Stomach (tissue), 4 donors: ENCODE results near the gene UBE2O.

Experiments used
- POLR2A ChIP-seq, 4 donors: fragments of 450-650 bp; IDR thresholded peaks; one replicate each; pipeline ENCODE4 v1.6.1; 2016; ENCODE audit warnings: antibody characterized with exemption in 4 of 4, control low read depth in 2 of 4, mild to moderate bottlenecking in 1 of 4, moderate library complexity in 1 of 4
- POLR2AphosphoS5 ChIP-seq, 3 donors: sonication (generic); formaldehyde crosslinking; IDR thresholded peaks; one replicate each; pipeline ENCODE4 v1.6.1; 2016; ENCODE audit warnings: antibody characterized with exemption in 3 of 3
- TF ChIP-seq, protein P1 (sequence below), 7 experiments: fragments of 450-650 bp in 4 of 7; fragments of 200-600 bp in 3 of 7; sonication (generic) in 3 of 7; IDR thresholded peaks; one replicate each; pipeline ENCODE4 v1.5.1; 2016 to 2019; ENCODE audit warnings: antibody characterized with exemption in 7 of 7, control low read depth in 2 of 7, mild to moderate bottlenecking in 1 of 7

GRCh38 chr17:76353004-76353598 lies 99.9 kb downstream of the UBE2O start:
- TF ChIP-seq, protein P1, sequence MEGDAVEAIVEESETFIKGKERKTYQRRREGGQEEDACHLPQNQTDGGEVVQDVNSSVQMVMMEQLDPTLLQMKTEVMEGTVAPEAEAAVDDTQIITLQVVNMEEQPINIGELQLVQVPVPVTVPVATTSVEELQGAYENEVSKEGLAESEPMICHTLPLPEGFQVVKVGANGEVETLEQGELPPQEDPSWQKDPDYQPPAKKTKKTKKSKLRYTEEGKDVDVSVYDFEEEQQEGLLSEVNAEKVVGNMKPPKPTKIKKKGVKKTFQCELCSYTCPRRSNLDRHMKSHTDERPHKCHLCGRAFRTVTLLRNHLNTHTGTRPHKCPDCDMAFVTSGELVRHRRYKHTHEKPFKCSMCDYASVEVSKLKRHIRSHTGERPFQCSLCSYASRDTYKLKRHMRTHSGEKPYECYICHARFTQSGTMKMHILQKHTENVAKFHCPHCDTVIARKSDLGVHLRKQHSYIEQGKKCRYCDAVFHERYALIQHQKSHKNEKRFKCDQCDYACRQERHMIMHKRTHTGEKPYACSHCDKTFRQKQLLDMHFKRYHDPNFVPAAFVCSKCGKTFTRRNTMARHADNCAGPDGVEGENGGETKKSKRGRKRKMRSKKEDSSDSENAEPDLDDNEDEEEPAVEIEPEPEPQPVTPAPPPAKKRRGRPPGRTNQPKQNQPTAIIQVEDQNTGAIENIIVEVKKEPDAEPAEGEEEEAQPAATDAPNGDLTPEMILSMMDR (IDR thresholded peaks at IDR 0.05), result no peak
- no peak for TF ChIP-seq POLR2AphosphoS5 (IDR thresholded peaks at IDR 0.05)
- TF ChIP-seq POLR2A (IDR thresholded peaks at IDR 0.05), result no peak
